HG03159 (cell line): ENCODE measurements around the gene KCNH5.

Experiments used
- ATAC-seq: cut with Tn5 transposase; IDR thresholded peaks from one replicate; pipeline ENCODE4 v1.9.1; 2021; ENCODE audit warnings: mild to moderate bottlenecking, moderate library complexity; ENCODE audit not compliant: unreplicated experiment

Gene KCNH5, protein sequence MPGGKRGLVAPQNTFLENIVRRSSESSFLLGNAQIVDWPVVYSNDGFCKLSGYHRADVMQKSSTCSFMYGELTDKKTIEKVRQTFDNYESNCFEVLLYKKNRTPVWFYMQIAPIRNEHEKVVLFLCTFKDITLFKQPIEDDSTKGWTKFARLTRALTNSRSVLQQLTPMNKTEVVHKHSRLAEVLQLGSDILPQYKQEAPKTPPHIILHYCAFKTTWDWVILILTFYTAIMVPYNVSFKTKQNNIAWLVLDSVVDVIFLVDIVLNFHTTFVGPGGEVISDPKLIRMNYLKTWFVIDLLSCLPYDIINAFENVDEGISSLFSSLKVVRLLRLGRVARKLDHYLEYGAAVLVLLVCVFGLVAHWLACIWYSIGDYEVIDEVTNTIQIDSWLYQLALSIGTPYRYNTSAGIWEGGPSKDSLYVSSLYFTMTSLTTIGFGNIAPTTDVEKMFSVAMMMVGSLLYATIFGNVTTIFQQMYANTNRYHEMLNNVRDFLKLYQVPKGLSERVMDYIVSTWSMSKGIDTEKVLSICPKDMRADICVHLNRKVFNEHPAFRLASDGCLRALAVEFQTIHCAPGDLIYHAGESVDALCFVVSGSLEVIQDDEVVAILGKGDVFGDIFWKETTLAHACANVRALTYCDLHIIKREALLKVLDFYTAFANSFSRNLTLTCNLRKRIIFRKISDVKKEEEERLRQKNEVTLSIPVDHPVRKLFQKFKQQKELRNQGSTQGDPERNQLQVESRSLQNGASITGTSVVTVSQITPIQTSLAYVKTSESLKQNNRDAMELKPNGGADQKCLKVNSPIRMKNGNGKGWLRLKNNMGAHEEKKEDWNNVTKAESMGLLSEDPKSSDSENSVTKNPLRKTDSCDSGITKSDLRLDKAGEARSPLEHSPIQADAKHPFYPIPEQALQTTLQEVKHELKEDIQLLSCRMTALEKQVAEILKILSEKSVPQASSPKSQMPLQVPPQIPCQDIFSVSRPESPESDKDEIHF

DNA sequence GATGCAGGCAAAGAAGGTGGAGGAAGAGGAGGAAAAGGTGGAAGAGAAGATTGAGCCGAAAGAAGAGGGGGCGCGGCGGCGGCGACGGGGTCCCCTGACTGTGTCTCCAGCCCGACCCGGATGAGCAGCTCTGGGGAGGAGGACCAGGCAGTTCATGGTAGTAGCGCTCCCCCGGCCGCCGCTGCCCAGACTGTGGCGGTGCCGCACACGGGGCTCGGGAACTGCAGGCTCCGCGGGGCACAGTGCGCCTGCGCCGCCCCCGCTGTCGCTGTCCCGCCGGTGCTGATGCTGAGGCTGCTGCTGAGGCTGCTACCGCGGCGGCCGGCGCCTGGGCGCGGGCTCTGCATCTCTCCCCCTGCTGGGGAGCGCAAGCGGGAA is at the start of gene KCNH5:
Gene KCNH5 (minus strand): TSS at position 225 of the 378 bp plus-strand sequence. CDS start 272 bp downstream, outside the sequence.
- ATAC-seq = no peak

DNA sequence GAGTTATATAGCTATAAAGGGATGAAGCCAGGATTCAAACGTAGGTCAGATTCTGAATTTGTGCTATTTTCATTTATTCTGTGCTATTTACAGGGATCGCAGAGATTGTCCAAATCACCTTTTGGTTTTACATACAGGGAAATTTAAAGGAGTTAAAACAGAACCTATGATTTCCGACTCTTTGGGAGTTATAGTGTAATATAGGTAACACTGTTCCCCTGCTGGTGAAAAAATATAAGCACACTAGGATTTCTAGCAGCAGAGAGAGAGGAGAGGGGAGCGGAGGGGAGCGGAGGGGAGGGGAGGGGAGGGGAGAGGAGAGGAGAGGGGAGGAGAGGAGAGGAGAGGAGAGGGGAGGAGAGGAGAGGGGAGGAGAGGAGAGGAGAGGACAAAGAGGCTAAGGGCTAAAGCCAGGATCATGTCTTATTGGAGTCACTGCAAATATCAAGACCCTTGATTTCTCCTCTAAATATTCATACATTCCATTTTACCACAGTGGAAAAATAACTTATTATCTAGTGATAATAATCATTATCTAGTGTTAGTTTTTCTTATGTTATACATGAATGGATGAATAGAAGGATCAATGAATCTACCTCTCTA is 46.2 kb upstream of the KCNH5 start:
- ATAC-seq = no peak

DNA sequence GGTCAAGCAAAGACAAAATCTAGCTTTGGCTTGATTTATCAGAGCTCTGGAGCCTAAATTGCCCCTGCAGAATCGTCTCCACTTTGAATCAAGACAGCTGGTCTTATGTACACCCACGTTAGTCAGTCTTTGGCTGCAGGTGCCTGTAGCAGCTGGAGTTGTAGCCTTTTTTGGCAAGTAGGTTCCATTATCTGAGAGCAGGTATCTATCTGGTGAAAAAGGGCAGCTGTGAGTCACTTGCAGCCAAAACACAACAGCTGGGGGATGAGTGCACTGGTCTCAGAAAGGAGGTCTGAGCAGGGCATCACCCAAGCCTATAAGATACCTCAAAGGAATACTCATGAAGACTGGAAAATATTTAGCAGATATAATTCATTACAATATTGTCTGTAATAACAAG is 43.6 kb upstream of the KCNH5 start:
- ATAC-seq = no peak

DNA sequence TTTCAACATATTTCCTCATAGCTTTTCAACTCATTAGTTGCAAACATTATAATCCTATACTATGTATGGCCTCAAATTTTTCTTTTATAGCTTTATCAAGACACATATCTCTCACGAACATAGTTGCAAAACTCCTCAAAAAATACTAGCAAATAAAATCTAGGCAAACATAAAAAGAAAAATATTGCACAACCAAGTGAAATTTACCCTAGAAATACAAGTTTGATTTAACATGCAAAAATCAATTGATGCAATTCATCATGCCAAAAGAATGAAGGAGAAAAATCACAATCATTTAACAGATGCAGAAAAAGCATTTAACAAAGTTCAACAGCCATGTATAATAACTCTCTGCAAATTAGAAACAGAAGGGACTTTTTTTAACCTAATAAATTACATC is 33.3 kb upstream of the KCNH5 start:
- no peak for ATAC-seq

DNA sequence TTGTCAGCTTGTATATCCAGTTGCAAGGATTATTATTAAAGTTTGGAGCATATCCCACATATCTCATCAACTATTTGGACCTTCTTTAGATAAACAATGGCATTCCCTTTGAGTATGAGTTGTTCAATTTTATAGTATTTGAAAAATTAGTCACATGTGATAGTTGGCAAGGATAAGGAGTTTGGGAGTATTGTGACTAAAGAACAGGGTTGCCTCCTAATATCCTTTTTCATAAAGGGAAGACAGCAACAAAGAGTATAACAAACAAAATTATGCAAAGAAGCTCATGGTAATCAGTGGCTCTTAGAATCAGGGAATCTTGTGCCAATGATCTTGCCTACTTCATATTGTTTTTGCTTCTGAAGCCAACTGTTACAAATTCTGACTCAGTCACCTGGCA is 31.2 kb upstream of the KCNH5 start:
- no peak for ATAC-seq

DNA sequence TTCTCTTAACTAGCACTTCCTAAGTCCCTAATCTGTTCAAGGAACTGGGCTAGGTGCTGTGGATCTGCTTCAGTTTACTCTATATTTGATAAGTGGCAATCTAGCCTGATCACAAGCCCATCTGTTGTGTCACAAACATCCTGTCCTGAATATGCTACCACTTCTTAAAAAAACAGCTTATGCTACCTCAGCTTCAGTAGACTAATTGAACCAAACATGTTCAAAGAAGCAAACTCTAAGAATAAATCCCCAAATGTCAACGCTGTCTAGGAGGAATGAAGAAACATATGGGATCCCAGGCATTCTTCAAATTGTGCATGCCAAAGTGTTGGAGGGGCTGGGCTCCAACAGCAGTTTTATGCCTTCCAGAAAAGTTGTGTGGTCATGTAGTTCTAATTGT is 10.4 kb upstream of the KCNH5 start:
- no peak for ATAC-seq

DNA sequence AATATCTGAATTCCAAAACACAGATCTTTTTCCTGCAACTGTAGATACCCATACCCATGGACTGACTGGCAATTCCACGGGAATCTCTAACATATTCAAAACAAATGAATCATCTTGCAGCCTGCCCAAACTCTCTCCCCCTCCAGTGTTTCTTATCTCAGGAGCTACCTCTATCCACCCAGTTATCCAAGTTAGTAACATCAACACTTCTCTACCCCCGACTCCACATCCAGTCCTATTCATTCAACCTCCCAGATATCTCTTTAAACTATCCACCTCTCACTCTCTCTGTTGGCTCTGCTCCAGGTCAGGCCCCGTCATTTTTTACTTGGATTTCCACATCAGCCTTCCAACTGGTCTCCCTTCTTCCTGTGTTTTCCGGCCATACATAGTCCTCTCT is 6.7 kb upstream of the KCNH5 start:
- no peak for ATAC-seq

DNA sequence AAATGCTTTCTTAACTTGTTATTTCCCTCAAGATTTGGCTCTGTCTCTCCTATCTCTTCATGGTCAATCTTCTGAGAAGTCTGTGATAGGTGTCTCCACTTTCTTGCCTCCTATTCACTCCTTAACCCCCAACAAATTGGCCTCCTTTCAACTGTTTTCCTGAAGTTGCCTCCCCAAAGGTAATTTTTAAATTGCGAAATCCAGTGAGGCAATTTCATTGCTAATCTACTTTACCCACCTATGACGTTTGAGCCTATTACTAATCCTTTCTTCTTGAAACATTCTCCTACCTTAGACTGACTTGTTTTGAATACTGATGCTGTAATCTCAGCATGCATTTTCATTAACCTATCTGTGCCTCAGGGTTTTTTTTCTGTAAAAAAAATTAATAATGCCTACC is 6.0 kb upstream of the KCNH5 start:
- ATAC-seq = no peak

DNA sequence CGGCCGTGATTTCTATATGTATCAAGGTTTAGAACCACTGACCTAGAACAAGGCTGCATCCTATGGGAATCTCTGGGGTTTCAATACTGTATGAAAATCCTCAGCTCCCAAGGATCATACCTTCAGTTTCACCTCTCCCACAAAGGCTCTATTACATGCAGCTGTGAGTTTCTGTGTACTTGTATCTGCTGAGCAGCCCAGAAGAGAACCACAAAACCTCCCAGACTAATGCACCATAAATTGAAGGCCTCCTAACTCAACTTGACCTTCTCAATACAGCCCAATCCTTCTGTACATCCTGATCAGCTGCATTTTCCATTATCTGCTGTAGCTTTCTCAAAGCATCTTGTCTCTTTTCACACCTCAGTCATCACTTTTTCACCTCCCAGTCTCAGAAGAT is 5.4 kb upstream of the KCNH5 start:
- no peak for ATAC-seq

DNA sequence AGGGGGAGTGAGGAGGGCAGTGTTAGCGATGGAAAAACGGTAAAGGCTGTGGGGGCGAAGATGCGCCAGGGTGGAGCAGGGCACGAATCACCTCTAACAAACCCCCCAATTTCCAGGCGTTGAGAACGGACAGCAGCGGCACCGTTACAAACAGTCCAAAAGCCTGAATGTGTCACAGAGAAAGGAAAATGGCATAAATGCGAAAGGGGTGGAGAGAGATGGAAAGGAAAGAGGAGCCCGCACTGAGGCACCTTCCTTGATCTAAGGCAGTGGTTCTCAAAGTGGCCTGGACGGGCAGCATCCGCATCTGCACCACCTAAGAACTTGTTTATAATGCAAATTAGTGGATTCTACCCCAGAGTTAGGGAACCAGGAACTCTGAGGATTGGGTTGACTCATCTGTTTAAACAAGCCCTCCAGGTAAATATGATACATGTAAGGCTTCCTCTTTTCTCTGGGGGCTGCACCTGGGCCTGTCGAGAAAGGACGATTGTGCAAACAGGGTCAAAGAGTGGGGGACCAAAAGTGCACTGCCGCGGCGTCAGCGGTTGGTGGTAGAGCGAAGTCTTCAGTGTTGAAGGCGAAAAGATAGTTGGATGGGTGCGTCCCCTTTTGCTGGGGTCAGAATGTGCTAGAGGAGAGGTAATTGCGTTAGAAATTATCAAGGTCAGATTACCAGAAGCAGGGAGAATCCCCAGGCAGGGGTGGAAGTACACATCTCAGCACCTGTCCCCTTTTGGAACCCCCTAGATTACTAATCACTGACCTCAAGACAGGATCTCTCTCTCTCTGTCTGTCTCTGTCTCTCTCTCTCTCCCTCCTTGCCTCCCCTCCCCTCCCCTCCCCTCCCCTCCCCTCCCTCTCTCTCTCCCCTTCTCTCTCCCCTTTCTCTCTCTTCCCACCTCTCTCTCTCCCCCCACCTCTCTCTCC is 1.3 kb upstream of the KCNH5 start:
- no peak for ATAC-seq

DNA sequence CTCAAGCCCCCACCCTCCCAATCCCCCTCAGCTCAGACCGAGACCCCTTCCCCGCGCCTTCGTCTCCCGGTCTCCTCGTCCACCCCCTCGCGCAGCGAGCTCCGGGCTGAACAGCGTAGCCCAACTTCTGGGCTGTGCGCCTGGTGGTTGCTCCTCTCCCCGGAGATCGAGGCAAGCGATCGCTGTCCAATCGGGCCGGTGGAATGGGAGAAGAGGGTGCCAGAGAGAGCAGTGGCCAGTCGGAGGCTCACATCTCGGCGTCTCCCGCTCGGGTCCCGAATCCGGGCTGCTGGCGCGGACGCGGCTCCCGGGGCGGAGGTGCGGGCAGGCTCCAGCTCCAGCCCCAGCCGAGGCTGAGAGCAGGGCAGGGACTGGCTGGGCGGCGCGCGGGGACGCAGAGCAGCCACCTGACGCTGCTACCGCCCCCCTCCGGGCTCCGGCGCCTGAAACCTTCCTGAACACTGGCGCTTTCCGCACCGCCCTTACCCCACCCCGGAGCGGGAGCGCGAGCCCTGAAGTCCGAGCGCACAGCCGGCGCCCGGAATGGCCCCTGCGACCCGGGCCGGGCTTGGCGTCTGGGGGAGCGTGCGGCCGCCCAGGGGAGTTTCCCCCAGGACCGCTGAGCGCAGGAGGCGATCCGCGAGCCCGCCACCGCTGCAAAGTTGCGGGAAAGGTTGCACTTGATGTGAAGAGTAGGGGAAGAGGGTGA is 508 bp upstream of the KCNH5 start:
- no peak for ATAC-seq

DNA sequence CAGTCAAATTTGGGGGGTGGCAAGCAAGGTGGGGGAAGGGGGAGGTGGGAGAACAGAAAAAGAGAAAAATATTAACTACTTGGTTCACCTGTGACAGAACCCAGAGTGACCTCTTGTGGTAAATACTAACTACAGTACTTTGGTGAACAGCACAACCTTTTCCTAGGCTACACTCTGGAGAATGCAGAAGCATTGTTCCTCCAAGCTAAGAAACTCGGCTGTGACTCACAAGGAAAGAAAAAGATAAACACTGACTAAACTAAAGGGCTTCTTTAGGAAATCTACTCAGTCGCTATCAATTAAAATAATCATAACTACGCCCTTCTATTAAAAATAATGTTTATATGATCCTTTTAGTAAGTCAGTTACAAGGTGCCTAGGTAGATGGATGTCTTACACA is 5.4 kb downstream of the KCNH5 start:
- no peak for ATAC-seq

DNA sequence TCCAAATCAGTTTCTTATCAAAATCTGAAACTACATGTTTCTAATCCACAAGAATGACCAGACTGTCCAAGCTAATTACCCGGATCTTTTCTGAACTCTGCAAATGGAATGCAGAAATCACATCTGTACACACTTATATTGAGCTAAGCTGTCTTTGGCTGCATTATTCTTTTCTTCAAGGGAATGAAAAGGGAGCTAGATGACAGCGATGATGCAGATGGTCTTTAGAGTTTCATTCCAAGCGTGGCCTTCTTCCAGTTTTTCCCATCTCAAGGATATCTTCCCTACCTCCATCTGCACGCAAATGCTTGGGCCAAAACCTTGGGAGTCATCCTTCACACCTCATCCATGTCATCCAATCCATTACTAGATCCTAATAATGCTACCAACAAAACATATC is 12.6 kb downstream of the KCNH5 start:
- ATAC-seq = no peak

DNA sequence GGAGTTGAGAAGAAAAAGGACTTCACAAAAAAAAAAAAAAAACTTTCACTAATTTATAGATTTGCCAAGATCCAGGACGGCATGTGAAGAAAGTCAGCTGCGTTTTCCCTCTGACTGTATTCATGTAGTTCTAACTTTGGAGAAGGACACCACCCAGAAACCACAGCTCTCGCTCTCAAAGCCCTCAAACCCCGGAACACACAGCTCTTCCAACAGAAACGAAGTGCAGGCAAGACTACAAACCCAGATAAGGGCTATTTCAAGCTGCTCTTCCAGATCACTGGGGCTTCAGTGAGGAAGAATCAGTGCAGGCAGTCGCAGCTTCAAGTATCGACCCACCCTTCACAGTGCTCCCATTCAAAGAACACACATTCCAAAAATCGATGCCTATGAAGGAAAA is 13.2 kb downstream of the KCNH5 start:
- ATAC-seq = no peak

DNA sequence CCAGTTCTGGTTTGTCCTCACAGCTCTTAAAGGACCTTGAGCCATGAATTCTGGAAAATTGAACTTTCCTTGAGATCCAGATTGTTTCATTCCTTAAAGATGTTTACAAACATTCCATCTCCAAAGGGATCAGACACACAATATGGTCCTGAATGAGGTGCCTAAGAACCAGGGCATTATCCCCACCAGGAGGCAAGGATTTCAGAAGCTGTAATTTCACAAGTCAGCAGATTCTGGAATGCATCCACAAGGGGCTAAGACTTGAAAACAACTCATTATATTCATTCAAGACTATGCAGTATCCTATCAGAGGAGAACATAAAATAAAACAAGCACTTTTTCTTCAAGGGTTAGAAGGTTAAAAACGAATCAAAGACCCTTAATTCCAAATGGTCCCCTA is 15.1 kb downstream of the KCNH5 start:
- ATAC-seq = no peak

DNA sequence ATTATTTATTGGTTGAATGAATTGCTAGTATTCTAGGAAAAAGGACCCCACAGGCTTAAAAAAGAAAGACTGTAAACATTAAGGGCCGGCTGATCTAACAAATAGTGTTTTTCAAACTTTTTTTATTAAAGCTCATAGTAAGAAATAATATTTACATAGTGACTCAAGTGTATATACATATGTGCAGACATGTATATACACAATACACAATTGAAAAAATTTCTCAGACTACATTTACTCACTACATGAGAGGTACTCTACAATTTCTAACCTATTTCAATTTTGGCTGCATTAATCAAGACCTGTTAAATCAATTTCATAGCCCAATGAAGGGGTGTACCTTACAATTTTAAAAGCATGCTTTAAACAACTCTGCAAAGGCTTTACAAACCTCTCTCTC is 17.5 kb downstream of the KCNH5 start:
- no peak for ATAC-seq

DNA sequence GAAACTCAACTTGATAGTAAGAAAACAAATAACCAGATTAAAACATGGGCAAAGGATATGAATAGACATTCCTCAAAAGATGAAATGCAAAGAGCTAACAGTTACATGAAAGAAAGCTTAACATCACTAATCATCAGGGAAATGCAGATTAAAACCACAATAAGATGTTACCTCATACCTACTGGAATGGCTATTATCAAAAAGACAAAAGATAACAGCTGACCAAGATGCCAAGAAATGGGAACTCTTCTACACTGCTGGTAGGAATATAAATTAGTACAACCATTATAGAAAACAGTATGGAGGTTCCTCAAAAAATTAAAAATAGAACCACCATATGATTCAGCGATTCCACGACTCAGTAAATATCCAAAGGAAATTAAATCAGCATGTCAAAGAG is 18.8 kb downstream of the KCNH5 start:
- ATAC-seq = no peak

DNA sequence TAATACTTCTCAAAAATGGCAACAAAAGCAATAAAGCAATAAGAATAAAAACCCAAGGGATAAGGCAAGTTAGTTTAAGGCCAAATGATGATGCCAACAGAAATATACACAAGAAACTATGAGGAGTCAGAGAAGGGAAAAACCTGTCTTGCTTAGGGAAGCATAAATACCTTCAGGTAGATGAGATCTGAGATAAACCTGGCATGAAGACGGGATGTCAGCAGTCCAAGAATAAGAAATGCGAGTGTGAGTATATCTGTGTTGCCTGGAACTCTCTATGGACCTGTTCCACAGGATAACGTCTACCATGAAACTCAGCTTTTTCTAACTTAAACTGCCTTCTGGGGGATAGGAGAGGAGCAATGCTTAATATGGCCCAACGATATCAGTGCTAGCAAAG is 30.6 kb downstream of the KCNH5 start:
- no peak for ATAC-seq

DNA sequence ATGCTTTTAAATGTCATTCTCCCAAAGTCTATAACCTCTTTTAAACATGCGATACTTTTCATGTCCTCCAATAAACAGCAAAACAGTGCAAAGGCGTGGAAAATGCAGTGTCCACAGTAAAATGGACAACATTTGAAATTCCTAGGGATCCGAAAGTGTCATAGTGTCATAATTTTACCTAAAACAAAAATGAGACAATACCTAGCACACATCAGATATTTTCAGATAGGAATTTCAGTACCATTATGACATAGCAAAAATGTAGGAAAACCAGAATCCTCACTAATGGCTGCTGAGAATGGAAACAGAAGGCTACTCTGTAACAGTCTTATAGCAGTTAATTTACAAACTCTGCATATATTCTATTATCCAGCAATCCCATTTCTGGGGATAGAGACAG is 33.1 kb downstream of the KCNH5 start:
- ATAC-seq = no peak

DNA sequence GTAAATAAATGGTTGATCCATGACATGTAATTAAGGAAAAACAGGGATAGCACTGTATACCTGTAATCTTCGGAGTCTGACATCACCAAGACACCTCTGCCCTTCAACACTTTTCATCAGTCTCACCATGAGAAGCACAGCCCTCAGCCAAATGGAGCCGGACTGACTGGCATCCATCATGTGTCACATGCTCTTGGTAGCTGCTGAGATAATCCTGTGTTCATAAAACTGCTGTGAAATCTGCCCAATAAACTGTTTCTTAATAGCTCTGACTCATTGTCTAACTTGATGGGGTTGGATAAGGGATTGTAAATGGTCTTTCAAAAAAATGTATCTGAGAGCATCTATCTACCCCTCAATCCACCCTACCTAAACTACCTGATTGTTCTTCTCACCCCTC is 33.6 kb downstream of the KCNH5 start:
- ATAC-seq = no peak
